ENCODE results near the gene TRAK2. TPM values are rescaled to one million over a fixed set of nuclear protein-coding genes. Genes with fewer than 3 reads are reported as not detected.

Gene TRAK2
- total and polyA plus RNA-seq, 4 experiments from 2014 or later: 25.2 to 47.3 (median 43.7) TPM

- peaks cover 0 to 2% of the 10 kb centered on the region in 2 donors for H3K27me3 Mint-ChIP-seq
- ChIA-PET CTCF (ENCODE audit: partially characterized antibody) (no interaction called here), POLR2A (ENCODE audit: partially characterized antibody) (no interaction called here)
- no peak for DNase-seq
- H3K27ac Mint-ChIP-seq: no peak overlapping the region
- no peaks in the 10 kb centered on the region for H3K4me1 ChIP-seq (ENCODE audit: insufficient read depth, low read length)
- H3K4me1 Mint-ChIP-seq: no peaks in the 10 kb centered on the region
- H3K36me3 Mint-ChIP-seq: peaks cover 12 to 16% of the 10 kb centered on the region in 2 donors
- peaks cover under 1% of the 10 kb centered on the region for H3K36me3 ChIP-seq (ENCODE audit: insufficient read depth, low read length)
- H3K27me3 ChIP-seq (ENCODE audit: insufficient read depth, low read length): no peaks in the 10 kb centered on the region
- H3K4me3 Mint-ChIP-seq: no peak overlapping the region
- H3K4me3 ChIP-seq (ENCODE audit: low read length in 2 of 2): no peak overlapping the region
- H3K9me3 ChIP-seq (ENCODE audit: control insufficient read depth in 1 of 2, low read length in 2 of 2): no peaks in the 10 kb centered on the region
- H3K27ac ChIP-seq (ENCODE audit: low read depth, low read length): no peak overlapping the region
- peaks cover 0 to 3% (median 0%) of the 10 kb centered on the region in 8 donors for H3K9me3 Mint-ChIP-seq
- intact Hi-C loops (cut with micrococcal nuclease): no loop called here
Observed at GRCh38 chr2:201482543-201482942, 31.3 kb upstream of the TRAK2 start.

GRCh38 chr2:201472411-201472810 is 21.2 kb upstream of the TRAK2 start:
- CTCF ChIA-PET (ENCODE audit: partially characterized antibody): interaction anchor here (1.0 kb wide), 1 partner anchor 82 kb away, joined by 4 read pairs; no protein-coding TSS in a partner anchor
- Histone ChIP-seq H3K27ac (ENCODE audit: low read depth, low read length) (no peak overlapping the region), H3K4me3 (ENCODE audit: low read length in 2 of 2) (no peak overlapping the region), H3K27me3 (ENCODE audit: insufficient read depth, low read length) (no peaks in the 10 kb centered on the region), H3K4me1 (ENCODE audit: insufficient read depth, low read length) (no peaks in the 10 kb centered on the region), H3K9me3 (ENCODE audit: control insufficient read depth in 1 of 2, low read length in 2 of 2) (no peaks in the 10 kb centered on the region), H3K36me3 (ENCODE audit: insufficient read depth, low read length) (peaks cover 17% of the 10 kb centered on the region)
- Mint-ChIP-seq H3K9me3 (peaks cover 0 to 2% (median 0%) of the 10 kb centered on the region in 8 donors), H3K36me3 (peaks cover 63 to 73% of the 10 kb centered on the region in 2 donors), H3K27ac (no peak overlapping the region), H3K4me3 (no peak overlapping the region), H3K4me1 (peaks cover 0 to 1% (median 0%) of the 10 kb centered on the region in 4 donors), H3K27me3 (no peaks in the 10 kb centered on the region)
- no peak for DNase-seq
- POLR2A ChIA-PET (ENCODE audit: partially characterized antibody): interaction anchor here (0.9 kb wide), 1 partner anchor 214 kb away, joined by 3 read pairs; no protein-coding TSS in a partner anchor
- intact Hi-C loops (cut with micrococcal nuclease): no loop called here

DNA sequence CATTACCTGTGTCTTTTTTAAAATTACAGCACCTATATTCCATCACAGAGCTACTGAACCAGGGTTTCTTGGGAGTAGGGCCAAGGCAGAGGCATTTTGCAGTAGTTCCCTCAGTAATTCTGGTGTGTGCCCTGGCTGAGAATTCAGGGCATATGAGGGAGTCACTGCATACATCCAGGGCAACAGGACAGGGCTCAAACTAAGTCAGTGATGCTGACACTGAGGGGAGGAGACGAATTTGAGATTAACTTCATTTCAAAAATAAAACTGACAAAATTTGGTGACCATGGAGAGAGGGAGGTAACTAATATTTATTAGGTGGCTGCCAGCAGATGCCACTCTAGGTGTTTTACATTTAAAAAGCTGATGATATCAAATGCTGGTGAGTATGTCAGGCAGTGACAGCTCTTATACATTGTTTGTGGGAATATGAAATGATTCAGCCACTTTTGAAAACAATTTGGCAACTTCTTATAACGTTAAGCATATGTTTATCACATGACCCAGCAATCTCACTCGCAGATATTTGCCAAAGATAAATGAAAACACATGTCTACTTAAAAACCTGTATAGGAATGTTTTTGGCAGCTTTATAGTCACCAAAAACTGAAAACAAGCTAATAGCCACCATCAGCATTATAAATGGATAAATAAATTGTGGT is 20.6 kb upstream of the TRAK2 start:
- H3K36me3 ChIP-seq (ENCODE audit: insufficient read depth, low read length): peaks cover 15% of the 10 kb centered on the region
- no peaks in the 10 kb centered on the region for H3K27me3 ChIP-seq (ENCODE audit: insufficient read depth, low read length)
- H3K36me3 Mint-ChIP-seq: peaks cover 65 to 76% of the 10 kb centered on the region in 2 donors
- intact Hi-C loops (cut with micrococcal nuclease): no loop called here
- H3K27ac Mint-ChIP-seq: peak overlapping the region in 1 of 7 donors; percentile 5
- CTCF ChIA-PET (ENCODE audit: partially characterized antibody): interaction anchor here (1.0 kb wide), 1 partner anchor 81 kb away, joined by 4 read pairs; no protein-coding TSS in a partner anchor
- no peaks in the 10 kb centered on the region for H3K27me3 Mint-ChIP-seq
- no peak overlapping the region for H3K27ac ChIP-seq (ENCODE audit: low read depth, low read length)
- no peak overlapping the region for H3K4me3 Mint-ChIP-seq
- H3K9me3 ChIP-seq (ENCODE audit: control insufficient read depth in 1 of 2, low read length in 2 of 2): no peaks in the 10 kb centered on the region
- H3K4me3 ChIP-seq (ENCODE audit: low read length in 2 of 2): no peak overlapping the region
- POLR2A ChIA-PET (ENCODE audit: partially characterized antibody): interaction anchor here (0.9 kb wide), 1 partner anchor 214 kb away, joined by 3 read pairs; no protein-coding TSS in a partner anchor
- no peaks in the 10 kb centered on the region for H3K4me1 ChIP-seq (ENCODE audit: insufficient read depth, low read length)
- H3K9me3 Mint-ChIP-seq: peaks cover 0 to 2% (median 0%) of the 10 kb centered on the region in 8 donors
- peaks cover 0 to 1% (median 0%) of the 10 kb centered on the region in 4 donors for H3K4me1 Mint-ChIP-seq
- DNase-seq: no peak

DNA sequence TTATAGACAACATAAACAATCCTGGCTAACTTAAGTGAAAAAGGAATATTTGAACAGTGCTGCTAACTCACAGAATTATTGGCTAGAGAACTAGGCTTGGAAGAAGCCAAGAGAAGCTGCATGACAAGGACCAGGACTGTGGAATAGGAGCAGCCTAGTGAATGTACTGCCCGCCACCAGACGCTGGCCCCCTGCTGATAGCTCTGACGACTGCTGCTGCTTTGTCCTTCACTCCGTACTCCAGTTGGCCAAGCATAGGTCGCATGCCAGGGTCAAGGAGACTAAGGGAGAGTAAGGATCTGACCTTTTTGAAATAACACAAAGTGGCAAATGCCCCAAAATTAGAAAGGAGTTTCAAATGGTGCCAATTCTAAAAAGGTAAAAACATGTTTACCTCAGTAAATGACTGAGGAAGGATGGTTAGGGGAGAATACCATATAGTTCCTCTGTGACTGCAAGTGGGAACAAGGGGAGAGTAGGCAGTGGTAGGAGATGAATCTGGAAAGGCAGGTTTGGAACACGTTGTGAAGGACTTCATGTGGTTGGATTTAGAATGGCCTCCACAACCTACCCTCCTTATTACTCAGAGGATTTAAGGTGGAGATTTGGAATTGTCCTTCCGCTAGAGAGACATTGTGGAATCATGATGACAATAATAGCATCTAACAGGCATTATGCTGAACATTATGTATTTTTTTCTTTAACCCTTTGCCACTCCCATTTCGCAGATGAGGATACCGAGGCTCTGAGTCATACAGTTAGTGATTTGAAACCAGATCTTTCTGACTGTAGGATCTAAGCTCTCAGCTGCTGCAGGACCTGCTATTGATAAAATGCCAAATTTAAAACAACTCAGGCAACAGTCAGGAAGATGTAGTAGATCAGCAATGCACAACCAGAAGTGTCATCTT is 19.8 kb upstream of the TRAK2 start:
- Mint-ChIP-seq H3K9me3 (peaks cover 0 to 2% (median 0%) of the 10 kb centered on the region in 8 donors), H3K4me1 (peaks cover 0 to 1% (median 0%) of the 10 kb centered on the region in 4 donors), H3K27ac (peak overlapping the region in 2 of 7 donors; percentile 5 to 37), H3K27me3 (no peaks in the 10 kb centered on the region), H3K36me3 (peaks cover 63 to 77% of the 10 kb centered on the region in 2 donors), H3K4me3 (no peak overlapping the region)
- no peak for DNase-seq
- intact Hi-C loops (cut with micrococcal nuclease): no loop called here
- ChIA-PET CTCF (ENCODE audit: partially characterized antibody) (no interaction called here), POLR2A (ENCODE audit: partially characterized antibody) (interaction anchor here (0.9 kb wide), 1 partner anchor 213 kb away, joined by 3 read pairs; no protein-coding TSS in a partner anchor)
- H3K36me3 ChIP-seq (ENCODE audit: insufficient read depth, low read length): peaks cover 15% of the 10 kb centered on the region
- no peaks in the 10 kb centered on the region for H3K9me3 ChIP-seq (ENCODE audit: control insufficient read depth in 1 of 2, low read length in 2 of 2)
- no peak overlapping the region for H3K4me3 ChIP-seq (ENCODE audit: low read length in 2 of 2)
- H3K27ac ChIP-seq (ENCODE audit: low read depth, low read length): no peak overlapping the region
- H3K27me3 ChIP-seq (ENCODE audit: insufficient read depth, low read length): no peaks in the 10 kb centered on the region
- H3K4me1 ChIP-seq (ENCODE audit: insufficient read depth, low read length): no peaks in the 10 kb centered on the region

- Histone ChIP-seq H3K27ac (ENCODE audit: low read depth, low read length) (no peak overlapping the region), H3K36me3 (ENCODE audit: insufficient read depth, low read length) (peaks cover 12% of the 10 kb centered on the region), H3K9me3 (ENCODE audit: control insufficient read depth in 1 of 2, low read length in 2 of 2) (no peaks in the 10 kb centered on the region), H3K4me1 (ENCODE audit: insufficient read depth, low read length) (no peaks in the 10 kb centered on the region), H3K27me3 (ENCODE audit: insufficient read depth, low read length) (no peaks in the 10 kb centered on the region), H3K4me3 (ENCODE audit: low read length in 2 of 2) (no peak overlapping the region)
- peaks cover 0 to 5% (median under 1%) of the 10 kb centered on the region in 4 donors for H3K4me1 Mint-ChIP-seq
- ChIA-PET POLR2A (ENCODE audit: partially characterized antibody) (no interaction called here), CTCF (ENCODE audit: partially characterized antibody) (interaction anchor here (0.6 kb wide), 1 partner anchor 1709 kb away, joined by 4 read pairs; no protein-coding TSS in a partner anchor)
- intact Hi-C loops (cut with micrococcal nuclease): no loop called here
- no peak overlapping the region for H3K27ac Mint-ChIP-seq
- peaks cover 56 to 68% of the 10 kb centered on the region in 2 donors for H3K36me3 Mint-ChIP-seq
- no peak overlapping the region for H3K4me3 Mint-ChIP-seq
- DNase-seq: no peak
- H3K9me3 Mint-ChIP-seq: no peaks in the 10 kb centered on the region
- no peaks in the 10 kb centered on the region for H3K27me3 Mint-ChIP-seq
Observed at GRCh38 chr2:201467666-201468065, 16.4 kb upstream of the TRAK2 start.

- H3K4me3 ChIP-seq (ENCODE audit: low read length in 2 of 2): no peak overlapping the region
- Mint-ChIP-seq H3K4me1 (peaks cover 0 to 5% (median 0%) of the 10 kb centered on the region in 4 donors), H3K9me3 (no peaks in the 10 kb centered on the region), H3K4me3 (no peak overlapping the region), H3K27ac (no peak overlapping the region), H3K27me3 (no peaks in the 10 kb centered on the region), H3K36me3 (peaks cover 59 to 71% of the 10 kb centered on the region in 2 donors)
- DNase-seq: no peak
- H3K27me3 ChIP-seq (ENCODE audit: insufficient read depth, low read length): no peaks in the 10 kb centered on the region
- H3K9me3 ChIP-seq (ENCODE audit: control insufficient read depth in 1 of 2, low read length in 2 of 2): no peaks in the 10 kb centered on the region
- no peaks in the 10 kb centered on the region for H3K4me1 ChIP-seq (ENCODE audit: insufficient read depth, low read length)
- ChIA-PET CTCF (ENCODE audit: partially characterized antibody) (interaction anchor here (0.8 to 1.4 kb wide), 3 partner anchors 9 to 103 kb away, joined by 3 to 4 read pairs (median 3); partner anchors contain the start of genes STRADB and TRAK2), POLR2A (ENCODE audit: partially characterized antibody) (no interaction called here)
- intact Hi-C loops (cut with micrococcal nuclease): no loop called here
- H3K36me3 ChIP-seq (ENCODE audit: insufficient read depth, low read length): peaks cover 7% of the 10 kb centered on the region
- no peak overlapping the region for H3K27ac ChIP-seq (ENCODE audit: low read depth, low read length)
Observed at GRCh38 chr2:201466050-201466675, 14.9 kb upstream of the TRAK2 start.
